ENCODE data around the gene LMX1B.

Gene LMX1B

GRCh38 chr9:126684345-126684744 is 70.6 kb downstream of the LMX1B start:
- H3K79me2 ChIP-seq (ENCODE audit: control insufficient read depth, low read length) = no peaks in the 10 kb centered on the region
- no peaks in the 10 kb centered on the region for H3K36me3 ChIP-seq (ENCODE audit: control insufficient read depth, low read length)
- H3F3A ChIP-seq (ENCODE audit: control insufficient read depth, insufficient read depth) = no peaks in the 10 kb centered on the region
- no peak overlapping the region for H3K27ac ChIP-seq (ENCODE audit: low read depth, low read length)
- no peak overlapping the region for H3K4me2 ChIP-seq (ENCODE audit: low read length)
- H3K9me2 ChIP-seq (replicated peaks; ENCODE audit: control insufficient read depth, low read length) = no peaks in the 10 kb centered on the region
- peaks cover 17% of the 10 kb centered on the region for H3K27me3 ChIP-seq (ENCODE audit: control insufficient read depth, low read length)
- H3K9me3 ChIP-seq (ENCODE audit: control insufficient read depth, insufficient read depth, low read length) = no peaks in the 10 kb centered on the region
- no peaks in the 10 kb centered on the region for H3K4me1 ChIP-seq (ENCODE audit: control insufficient read depth, low read length)
- H4K20me1 ChIP-seq (ENCODE audit: control insufficient read depth, insufficient read depth, low read depth, low read length) = no peaks in the 10 kb centered on the region
- no peak for TF ChIP-seq CTCF (IDR thresholded peaks at IDR 0.05; ENCODE audit: low read depth, low read length, poor library complexity, severe bottlenecking)
- no peak for TF ChIP-seq EZH2phosphoT487 (IDR thresholded peaks at IDR 0.05; ENCODE audit: borderline replicate concordance, low read length)
- no peak overlapping the region for H3K4me3 ChIP-seq (ENCODE audit: low read length)

GRCh38 chr9:126684965-126685465 is 71.3 kb downstream of the LMX1B start:
- H4K20me1 ChIP-seq (ENCODE audit: control insufficient read depth, insufficient read depth, low read depth, low read length) = no peaks in the 10 kb centered on the region
- no peaks in the 10 kb centered on the region for H3K9me2 ChIP-seq (replicated peaks; ENCODE audit: control insufficient read depth, low read length)
- H3F3A ChIP-seq (ENCODE audit: control insufficient read depth, insufficient read depth) = no peaks in the 10 kb centered on the region
- no peaks in the 10 kb centered on the region for H3K79me2 ChIP-seq (ENCODE audit: control insufficient read depth, low read length)
- no peak for TF ChIP-seq CTCF (IDR thresholded peaks at IDR 0.05; ENCODE audit: low read depth, low read length, poor library complexity, severe bottlenecking)
- TF ChIP-seq EZH2phosphoT487 (IDR thresholded peaks at IDR 0.05; ENCODE audit: borderline replicate concordance, low read length) = no peak
- H3K27ac ChIP-seq (ENCODE audit: low read depth, low read length) = no peak overlapping the region
- H3K36me3 ChIP-seq (ENCODE audit: control insufficient read depth, low read length) = no peaks in the 10 kb centered on the region
- no peak overlapping the region for H3K4me3 ChIP-seq (ENCODE audit: low read length)
- H3K4me2 ChIP-seq (ENCODE audit: low read length) = no peak overlapping the region
- H3K27me3 ChIP-seq (ENCODE audit: control insufficient read depth, low read length) = peaks cover 17% of the 10 kb centered on the region
- H3K4me1 ChIP-seq (ENCODE audit: control insufficient read depth, low read length) = no peaks in the 10 kb centered on the region
- no peaks in the 10 kb centered on the region for H3K9me3 ChIP-seq (ENCODE audit: control insufficient read depth, insufficient read depth, low read length)

DNA sequence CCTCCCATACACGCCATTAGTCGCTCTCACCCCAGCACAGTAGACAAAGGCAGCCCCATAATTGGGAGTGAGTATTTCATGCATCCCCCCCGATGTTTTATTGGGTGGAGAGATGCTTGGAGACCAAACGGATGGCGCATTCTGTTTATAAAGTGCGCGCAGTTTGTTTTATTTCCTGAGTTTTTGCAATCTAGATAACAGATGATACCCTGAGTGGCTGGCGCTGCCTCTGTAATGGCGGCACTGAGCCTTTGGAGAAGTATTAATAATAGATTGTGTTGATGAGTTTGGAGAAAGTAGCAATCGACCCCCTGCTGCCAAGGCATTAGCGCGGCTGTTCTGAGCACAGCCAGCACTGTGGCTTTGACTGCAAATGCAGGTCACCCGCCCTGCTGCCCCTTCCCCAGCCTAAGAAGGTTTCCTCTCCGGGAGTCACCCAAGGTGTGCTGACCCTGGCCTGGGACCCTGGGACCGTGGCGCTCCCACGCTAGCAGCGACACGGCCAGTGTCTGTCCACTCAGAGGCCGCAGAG is 74.3 kb downstream of the LMX1B start:
- Histone ChIP-seq H3K4me3 (ENCODE audit: low read length) (no peak overlapping the region), H3K4me2 (ENCODE audit: low read length) (no peak overlapping the region), H3K9me2 (replicated peaks; ENCODE audit: control insufficient read depth, low read length) (no peaks in the 10 kb centered on the region), H3K27me3 (ENCODE audit: control insufficient read depth, low read length) (peaks cover 17% of the 10 kb centered on the region), H3K36me3 (ENCODE audit: control insufficient read depth, low read length) (no peaks in the 10 kb centered on the region), H3F3A (ENCODE audit: control insufficient read depth, insufficient read depth) (no peaks in the 10 kb centered on the region), H3K9me3 (ENCODE audit: control insufficient read depth, insufficient read depth, low read length) (no peaks in the 10 kb centered on the region), H4K20me1 (ENCODE audit: control insufficient read depth, insufficient read depth, low read depth, low read length) (no peaks in the 10 kb centered on the region), H3K4me1 (ENCODE audit: control insufficient read depth, low read length) (no peaks in the 10 kb centered on the region), H3K79me2 (ENCODE audit: control insufficient read depth, low read length) (no peaks in the 10 kb centered on the region), H3K27ac (ENCODE audit: low read depth, low read length) (no peak overlapping the region)
- TF ChIP-seq EZH2phosphoT487 (IDR thresholded peaks at IDR 0.05; ENCODE audit: borderline replicate concordance, low read length) = no peak
- no peak for TF ChIP-seq CTCF (IDR thresholded peaks at IDR 0.05; ENCODE audit: low read depth, low read length, poor library complexity, severe bottlenecking)
